ENCODE results near the gene NBPF11. TPM values are rescaled to one million over a fixed set of nuclear protein-coding genes. Genes with fewer than 3 reads are reported as not detected.
"Not testable (repeated sequence)": the region's sequence is repeated elsewhere in the genome, so short reads cannot be mapped to it uniquely, and the experiment has no call there.

Gene NBPF11
- total and polyA plus RNA-seq, 2 experiments from 2014 or later: 9.5 to 15.8 TPM

DNA sequence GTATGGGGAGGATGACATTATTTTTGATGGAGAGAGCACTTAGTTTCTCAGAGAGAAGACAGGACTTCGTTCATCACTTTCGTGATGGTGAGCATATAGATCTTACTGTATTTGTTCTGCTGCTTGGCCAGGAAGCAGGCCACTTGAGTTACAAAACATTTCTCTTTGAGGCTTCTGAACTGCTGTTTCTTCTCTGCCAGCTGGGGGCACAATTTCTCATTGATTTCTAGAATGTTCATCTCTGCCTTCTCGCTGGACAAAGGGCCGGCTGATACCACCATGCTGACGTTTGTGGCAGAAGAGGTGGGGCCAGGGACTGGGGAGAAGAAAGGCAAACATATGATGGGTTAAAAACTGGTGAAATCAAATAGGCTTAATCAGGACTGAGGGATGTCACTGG is 31.7 kb downstream of the NBPF11 start:
- not testable (repeated sequence) for H3K4me1 ChIP-seq (ENCODE audit: low read depth); H3K36me3 ChIP-seq; H3K4me3 ChIP-seq; H3K9me3 ChIP-seq (ENCODE audit: low read depth); H3K27me3 ChIP-seq; H3K27ac ChIP-seq
- DNase-seq (ENCODE audit: low read depth in 1 of 2, low spot score in 1 of 2): peak; percentile 29 to 54
- peak; percentile 19 for TF ChIP-seq CTCF (IDR thresholded peaks at IDR 0.05; ENCODE audit: low read depth, low read length)

GRCh38 chr1:148095732-148096131 is 56.3 kb downstream of the NBPF11 start:
- not testable (repeated sequence) for H3K27ac ChIP-seq; DNase-seq (ENCODE audit: low read depth in 1 of 2, low spot score in 1 of 2)

DNA sequence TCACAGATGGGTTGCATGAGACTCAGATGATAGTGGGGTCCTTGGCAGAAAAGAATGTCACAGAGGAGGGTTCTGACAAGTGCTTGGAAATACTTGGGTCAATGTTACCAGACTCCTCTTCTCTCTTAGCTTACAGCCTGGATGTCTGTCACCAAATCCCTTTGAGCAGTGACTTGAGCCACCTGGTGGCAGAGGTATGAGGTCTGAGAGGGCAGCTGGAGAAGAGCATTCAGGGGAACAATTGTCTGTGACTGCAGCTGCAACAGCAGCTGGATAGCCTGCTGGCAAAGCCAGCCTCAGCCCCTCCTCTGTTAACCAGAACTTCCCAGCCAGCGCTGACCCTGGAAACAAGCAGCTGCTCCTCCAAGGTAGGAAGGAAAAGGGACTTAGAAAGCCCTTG is 65.9 kb downstream of the NBPF11 start:
- not testable (repeated sequence) for H3K27ac ChIP-seq; H3K27me3 ChIP-seq; H3K4me3 ChIP-seq; H3K4me1 ChIP-seq (ENCODE audit: low read depth); DNase-seq (ENCODE audit: low read depth in 1 of 2, low spot score in 1 of 2); H3K36me3 ChIP-seq; H3K9me3 ChIP-seq (ENCODE audit: low read depth)

More at GRCh38 chr1:148095732-148096131, 56.3 kb downstream of the NBPF11 start:
- not testable (repeated sequence) for H3K36me3 ChIP-seq; H3K27me3 ChIP-seq; H3K4me3 ChIP-seq; H3K9me3 ChIP-seq (ENCODE audit: low read depth); H3K4me1 ChIP-seq (ENCODE audit: low read depth)

DNA sequence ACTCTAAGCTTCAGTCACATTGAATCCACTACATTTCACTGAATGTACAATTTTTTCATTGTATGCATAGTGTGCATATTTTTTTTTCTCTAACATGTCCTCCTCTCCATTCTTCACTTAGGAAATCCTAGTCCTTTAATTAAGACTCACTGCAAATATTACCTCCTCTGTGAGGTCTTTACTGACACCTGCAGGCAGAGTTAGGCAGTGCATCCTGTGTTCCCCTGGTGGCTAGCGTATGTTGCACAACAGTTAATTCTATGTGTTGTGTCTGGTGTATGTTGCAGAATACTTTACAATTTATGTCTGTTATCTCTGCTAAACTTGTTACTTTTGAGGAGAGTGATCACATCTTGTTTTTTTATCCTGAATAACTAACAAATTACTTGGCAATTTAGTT is 70.9 kb downstream of the NBPF11 start:
- H3K4me1 ChIP-seq (ENCODE audit: low read depth); H3K27ac ChIP-seq; H3K4me3 ChIP-seq; H3K9me3 ChIP-seq (ENCODE audit: low read depth); H3K27me3 ChIP-seq; DNase-seq (ENCODE audit: low read depth in 1 of 2, low spot score in 1 of 2); H3K36me3 ChIP-seq: not testable (repeated sequence)

DNA sequence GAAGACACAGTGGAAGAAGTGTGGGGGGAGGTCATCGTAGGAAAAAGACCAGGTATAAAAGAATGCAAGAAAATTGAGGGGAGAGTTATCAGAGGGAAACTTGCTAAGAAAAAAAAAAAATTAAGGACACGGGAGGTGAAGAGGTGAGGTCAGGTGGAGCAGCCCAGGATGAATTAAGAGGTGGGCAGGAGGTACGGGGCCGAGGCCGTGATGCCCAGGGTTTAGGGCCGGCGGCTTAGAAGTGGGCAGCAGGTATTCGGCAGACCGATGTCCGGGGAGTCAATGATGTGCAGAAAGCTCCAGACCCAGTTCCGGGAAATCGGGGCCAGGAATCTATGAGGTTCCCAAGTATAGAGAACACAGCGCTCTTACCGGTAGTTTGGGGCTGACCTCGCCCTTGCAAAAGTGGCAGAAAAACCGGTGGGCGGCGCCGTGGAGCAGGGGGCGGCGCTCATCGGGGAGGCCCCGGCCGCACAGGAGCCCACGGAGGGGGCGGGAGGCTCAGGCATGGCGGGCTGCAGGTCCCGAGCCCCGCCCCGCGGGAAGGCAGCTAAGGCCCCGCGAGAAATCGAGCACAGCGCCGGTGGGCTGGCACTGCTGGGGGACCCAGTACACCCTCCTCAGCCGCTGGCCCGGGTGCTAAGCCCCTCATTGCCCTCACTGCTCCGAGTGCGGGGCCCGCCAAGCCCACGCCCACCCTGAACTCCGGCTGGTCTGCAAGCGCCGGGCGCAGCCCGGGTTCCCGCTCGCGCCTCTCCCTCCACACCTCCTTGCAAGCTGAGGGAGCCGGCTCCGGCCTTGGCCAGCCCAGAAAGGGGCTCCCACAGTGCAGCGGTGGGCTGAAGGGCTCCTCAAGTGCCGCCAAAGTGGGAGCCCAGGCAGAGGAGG is 73.2 kb downstream of the NBPF11 start:
- H3K9me3 ChIP-seq (ENCODE audit: low read depth); H3K4me3 ChIP-seq; H3K4me1 ChIP-seq (ENCODE audit: low read depth); H3K36me3 ChIP-seq; H3K27me3 ChIP-seq; H3K27ac ChIP-seq; DNase-seq (ENCODE audit: low read depth in 1 of 2, low spot score in 1 of 2): not testable (repeated sequence)

- not testable (repeated sequence) for H3K36me3 ChIP-seq; H3K9me3 ChIP-seq (ENCODE audit: low read depth); H3K27me3 ChIP-seq; H3K4me1 ChIP-seq (ENCODE audit: low read depth); H3K4me3 ChIP-seq; H3K27ac ChIP-seq; DNase-seq (ENCODE audit: low read depth in 1 of 2, low spot score in 1 of 2)
Observed at GRCh38 chr1:148078090-148078489, 74.0 kb downstream of the NBPF11 start.

DNA sequence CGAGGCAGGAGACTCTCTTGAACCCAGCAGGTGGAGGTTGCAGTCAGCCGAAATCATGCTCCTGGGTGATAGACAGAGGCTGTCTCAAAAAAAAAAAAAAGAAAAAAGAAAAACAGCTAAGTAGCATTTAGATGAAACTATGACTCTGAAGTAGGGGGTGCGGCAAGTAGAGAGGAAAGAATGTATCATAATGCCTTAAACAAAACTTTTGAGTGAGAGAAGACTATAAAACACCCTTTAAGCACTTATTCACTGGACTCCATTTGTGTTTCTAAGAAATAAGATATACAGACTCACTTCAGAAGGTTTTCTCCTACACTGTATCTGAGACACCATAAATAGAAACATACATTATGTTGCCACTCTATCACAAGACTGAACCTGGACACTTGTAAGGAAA is 74.6 kb downstream of the NBPF11 start:
- not testable (repeated sequence) for H3K4me3 ChIP-seq; DNase-seq (ENCODE audit: low read depth in 1 of 2, low spot score in 1 of 2); H3K9me3 ChIP-seq (ENCODE audit: low read depth); H3K27ac ChIP-seq; H3K4me1 ChIP-seq (ENCODE audit: low read depth); H3K36me3 ChIP-seq; H3K27me3 ChIP-seq

GRCh38 chr1:148073392-148073791 is 78.7 kb downstream of the NBPF11 start:
- not testable (repeated sequence) for H3K4me1 ChIP-seq (ENCODE audit: low read depth); H3K27ac ChIP-seq; H3K4me3 ChIP-seq; H3K27me3 ChIP-seq; H3K9me3 ChIP-seq (ENCODE audit: low read depth); DNase-seq (ENCODE audit: low read depth in 1 of 2, low spot score in 1 of 2); H3K36me3 ChIP-seq

- not testable (repeated sequence) for H3K36me3 ChIP-seq; H3K4me1 ChIP-seq (ENCODE audit: low read depth); H3K27me3 ChIP-seq; DNase-seq (ENCODE audit: low read depth in 1 of 2, low spot score in 1 of 2); H3K4me3 ChIP-seq; H3K9me3 ChIP-seq (ENCODE audit: low read depth); H3K27ac ChIP-seq
Observed at GRCh38 chr1:148068606-148069005, 83.5 kb downstream of the NBPF11 start.

GRCh38 chr1:148068201-148068600 is 83.9 kb downstream of the NBPF11 start:
- not testable (repeated sequence) for H3K27ac ChIP-seq; H3K9me3 ChIP-seq (ENCODE audit: low read depth); H3K4me1 ChIP-seq (ENCODE audit: low read depth)

DNA sequence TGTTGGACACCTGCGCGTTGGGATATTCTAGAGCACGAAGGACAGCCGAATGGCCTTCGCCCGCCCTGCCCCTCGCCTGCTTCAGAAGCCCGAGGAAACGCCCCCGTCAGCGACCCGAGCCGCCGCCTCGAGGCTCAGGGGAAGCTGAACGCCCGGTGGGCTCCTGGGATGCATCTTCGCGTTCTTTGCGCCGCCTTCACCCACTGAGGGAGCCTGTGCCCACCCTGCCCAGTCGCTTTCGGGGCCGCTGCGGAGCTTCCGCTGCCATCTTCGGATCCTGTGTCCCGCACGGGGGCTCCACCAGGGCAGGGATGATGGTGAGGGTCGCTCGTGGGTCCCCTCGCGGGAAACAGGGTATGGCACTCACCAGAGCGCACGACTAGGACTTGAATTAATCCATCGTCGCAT is 91.8 kb downstream of the NBPF11 start:
- not testable (repeated sequence) for H3K4me3 ChIP-seq

More at GRCh38 chr1:148068201-148068600, 83.9 kb downstream of the NBPF11 start:
- not testable (repeated sequence) for DNase-seq (ENCODE audit: low read depth in 1 of 2, low spot score in 1 of 2); H3K4me3 ChIP-seq; H3K36me3 ChIP-seq; H3K27me3 ChIP-seq

DNA sequence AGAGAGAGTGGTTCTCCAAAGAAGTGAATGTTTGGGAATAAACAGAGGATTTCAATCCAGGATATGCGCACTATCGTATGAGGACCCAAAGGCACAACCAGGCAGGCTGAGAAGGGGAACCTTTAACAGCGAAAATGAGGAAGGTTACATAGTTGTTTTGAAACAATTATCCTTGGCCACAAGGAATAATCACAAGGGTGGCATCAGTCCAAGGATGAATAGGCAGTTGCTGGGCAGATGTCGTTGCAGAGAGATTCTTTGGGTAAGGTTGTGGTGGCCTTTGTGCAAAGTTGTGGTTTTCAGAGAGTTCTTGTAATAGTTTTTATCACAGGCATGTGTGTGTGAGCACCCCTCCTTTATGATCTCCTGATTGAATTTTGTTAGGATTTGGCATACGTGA is 94.7 kb downstream of the NBPF11 start:
- not testable (repeated sequence) for H3K4me1 ChIP-seq (ENCODE audit: low read depth); H3K27ac ChIP-seq; H3K27me3 ChIP-seq; H3K4me3 ChIP-seq; H3K9me3 ChIP-seq (ENCODE audit: low read depth); H3K36me3 ChIP-seq
- DNase-seq (ENCODE audit: low read depth in 1 of 2, low spot score in 1 of 2): peak in 1 of 2 donors; percentile 39

More for the DNA sequence above, 91.8 kb downstream of the NBPF11 start:
- not testable (repeated sequence) for H3K36me3 ChIP-seq; DNase-seq (ENCODE audit: low read depth in 1 of 2, low spot score in 1 of 2); H3K9me3 ChIP-seq (ENCODE audit: low read depth); H3K4me1 ChIP-seq (ENCODE audit: low read depth); H3K27ac ChIP-seq; H3K27me3 ChIP-seq
